NCI-H748 (cell line): Measurements from ENCODE around the gene CLSTN1.

ENCODE experiments used
- DNase-seq: peaks from one replicate; lab custom pipeline; 2025; ENCODE audit not compliant: unreplicated experiment; lab: John Stamatoyannopoulos, UW

CLSTN1 gene

DNA sequence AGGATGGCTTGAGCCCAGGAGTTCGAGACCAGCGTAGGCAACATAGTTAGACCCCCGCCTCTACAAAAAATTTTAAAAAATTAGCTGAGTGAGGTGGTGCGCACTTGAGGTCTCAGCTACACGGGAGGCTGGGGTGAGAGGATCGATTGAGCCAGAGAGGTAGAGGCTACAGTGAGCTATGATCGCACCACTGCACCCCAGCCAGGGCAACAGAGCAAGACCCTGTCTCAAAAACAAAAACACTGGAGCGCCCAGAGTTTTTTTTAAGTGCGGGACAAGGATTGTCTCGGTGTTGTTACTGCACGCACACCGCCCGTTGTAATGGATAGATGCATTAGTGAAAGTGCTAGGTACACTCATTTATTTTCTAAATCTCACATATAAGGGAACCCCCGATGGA, 135.2 kb downstream of the CLSTN1 start:
- no peak for DNase-seq

DNA sequence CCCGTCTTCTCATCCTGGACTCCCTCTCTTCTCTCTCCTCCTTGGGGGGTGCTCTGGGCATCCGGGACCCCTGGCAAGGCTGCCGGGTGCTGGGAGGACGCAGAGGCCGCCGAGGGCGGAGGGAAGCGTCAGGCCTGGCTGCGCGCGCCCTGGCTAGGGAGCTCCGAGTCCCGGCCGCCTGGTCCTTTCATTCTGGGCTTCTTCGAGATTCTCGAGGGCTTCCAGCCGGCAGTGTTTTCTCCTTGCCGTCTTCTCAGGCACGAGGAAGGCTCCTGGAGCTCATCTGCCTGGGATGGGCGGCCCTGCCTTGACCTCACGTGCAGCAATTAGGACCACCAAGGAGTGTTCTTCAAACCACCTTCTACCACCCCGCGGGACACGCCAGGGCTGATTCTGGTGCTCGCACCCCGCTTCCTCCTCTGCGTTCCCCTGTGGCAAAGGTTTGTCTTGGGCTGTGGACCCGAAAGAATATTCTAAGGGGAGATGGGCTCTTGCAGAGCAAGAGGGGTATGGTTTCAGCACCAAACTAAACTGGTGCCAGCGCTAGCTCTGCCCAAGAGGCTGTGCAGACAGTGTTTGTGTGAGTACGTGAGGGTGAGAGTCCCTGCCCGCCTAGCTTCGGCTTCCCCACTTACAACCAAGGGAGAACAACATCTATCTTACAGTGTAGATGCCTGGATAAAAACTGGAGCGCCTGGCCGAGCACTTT, 135.7 kb downstream of the CLSTN1 start:
- peak; percentile 49 for DNase-seq

DNA sequence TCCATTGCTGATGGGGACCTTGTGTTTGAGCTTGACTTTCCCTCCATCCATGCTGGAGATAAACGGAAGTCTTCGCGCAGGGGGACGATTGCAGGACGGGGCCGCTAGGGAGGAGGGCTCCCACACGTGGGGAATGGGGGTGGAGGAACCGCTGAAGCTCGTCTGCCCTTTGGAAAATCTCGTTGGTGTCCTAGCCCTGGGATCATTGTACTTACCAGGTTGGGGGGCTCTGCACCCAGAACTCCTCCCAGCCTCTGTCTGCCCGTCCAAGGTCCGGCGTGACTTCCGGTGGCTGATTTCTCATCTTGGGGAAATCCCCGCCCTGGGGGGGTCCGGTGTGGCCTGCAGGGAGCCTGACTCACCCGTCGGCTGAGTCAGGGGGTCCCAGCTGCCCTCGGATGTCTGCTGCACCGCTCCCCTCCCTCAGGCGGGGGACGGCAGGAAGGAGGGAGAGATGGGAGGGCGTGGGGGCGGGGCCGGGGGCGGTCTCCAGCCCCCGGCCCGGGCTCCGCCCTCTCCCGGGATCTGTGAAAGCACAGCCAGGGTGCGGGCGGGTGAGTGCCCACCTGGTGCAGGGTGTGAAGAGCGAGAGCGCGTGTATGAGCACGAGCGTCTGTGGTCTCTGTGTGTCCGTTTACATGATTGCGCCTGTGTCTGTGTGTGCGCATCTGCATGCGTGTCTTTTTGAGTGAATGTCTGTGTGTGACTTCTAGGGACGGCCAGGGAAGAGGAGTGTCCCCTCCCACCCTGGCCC, 136.5 kb downstream of the CLSTN1 start:
- DNase-seq, result peak; percentile 80

GRCh38 chr1:9684801-9685200, 139.0 kb downstream of the CLSTN1 start:
- no peak for DNase-seq

DNA sequence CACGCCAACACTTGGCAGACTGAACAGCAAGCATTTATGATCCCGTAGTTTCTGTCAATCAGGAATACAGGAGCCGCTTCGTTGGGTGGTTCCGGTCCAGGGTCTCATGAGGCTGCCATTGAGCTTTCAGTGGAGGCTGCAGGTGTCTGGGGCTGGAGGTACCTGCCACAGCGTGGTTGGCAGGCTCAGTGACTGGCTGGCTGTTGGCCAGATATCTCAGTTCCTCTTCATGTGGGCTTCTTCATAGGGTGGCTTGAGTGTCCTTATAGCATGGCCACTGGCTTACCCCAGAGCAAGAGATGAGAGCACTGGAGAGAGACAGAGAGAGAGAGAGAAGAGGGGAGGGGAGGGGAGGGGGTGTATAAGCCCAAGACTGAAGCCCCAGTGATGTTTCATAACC, 142.9 kb downstream of the CLSTN1 start:
- DNase-seq, result no peak

- no peak for DNase-seq
Observed at GRCh38 chr1:9680091-9680490, 143.7 kb downstream of the CLSTN1 start.
